GM23338 (cell line): ENCODE data around the gene OSER1. TPM values are rescaled to one million over a fixed set of nuclear protein-coding genes. Genes with fewer than 3 reads are reported as not detected.

Experiments
- ATAC-seq: fragments of 200-7000 bp; cut with Tn5 transposase; 3 replicates; pipeline ENCODE4 v1.9.1; 2020
- DNase-seq: peaks from one replicate; pipeline ENCODE4 v3.0.0-alpha.2; 2015; ENCODE audit warnings: low spot score
- H2AFZ ChIP-seq: fragments of 200-600 bp; sonication (generic); 2 replicates; pipeline ENCODE4 v1.8.0; 2016; ENCODE audit warnings: antibody characterized with exemption, mild to moderate bottlenecking, moderate library complexity
- H3F3A ChIP-seq: fragments of 200-600 bp; sonication (generic); replicated peaks from 2 replicates; pipeline ENCODE4 v1.8.0; 2017; ENCODE audit warnings: antibody characterized with exemption, mixed run types, low read depth
- H3K27ac ChIP-seq: fragments of 200-600 bp; sonication (generic); 2 replicates; pipeline ENCODE4 v1.6.1; 2016; ENCODE audit warnings: low read depth
- H3K27me3 ChIP-seq: fragments of 200-600 bp; sonication (generic); 2 replicates; pipeline ENCODE4 v1.8.0; 2016; ENCODE audit warnings: mild to moderate bottlenecking, mixed run types, moderate library complexity; ENCODE audit not compliant: insufficient read depth
- H3K36me3 ChIP-seq: fragments of 200-600 bp; sonication (generic); 2 replicates; pipeline ENCODE4 v1.8.0; 2016; ENCODE audit warnings: mild to moderate bottlenecking; ENCODE audit not compliant: insufficient read depth
- H3K4me1 ChIP-seq: fragments of 200-600 bp; sonication (generic); 2 replicates; pipeline ENCODE4 v1.8.0; 2016; ENCODE audit warnings: mild to moderate bottlenecking, moderate library complexity; ENCODE audit not compliant: insufficient read depth
- H3K4me2 ChIP-seq: fragments of 200-600 bp; sonication (generic); 2 replicates; pipeline ENCODE4 v1.7.1; 2017; ENCODE audit warnings: mixed run types
- H3K4me3 ChIP-seq: fragments of 200-600 bp; sonication (generic); 2 replicates; pipeline ENCODE4 v1.6.1; 2016; ENCODE audit warnings: mixed run types
- H3K79me2 ChIP-seq: fragments of 200-600 bp; sonication (generic); replicated peaks from 2 replicates; pipeline ENCODE4 v1.8.0; 2017; ENCODE audit warnings: mild to moderate bottlenecking; ENCODE audit not compliant: insufficient read depth
- H3K9me2 ChIP-seq: fragments of 200-600 bp; sonication (generic); 2 replicates; pipeline ENCODE4 v1.8.0; 2017; ENCODE audit not compliant: insufficient read depth
- H4K20me1 ChIP-seq: fragments of 200-600 bp; sonication (generic); replicated peaks from 2 replicates; pipeline ENCODE4 v1.8.0; 2017; ENCODE audit warnings: mild to moderate bottlenecking; ENCODE audit not compliant: insufficient read depth
- H3K27ac Mint-ChIP-seq: 2 replicates; pipeline ENCODE4 v1.8.0; 2020; ENCODE audit warnings: inconsistent platforms, mild to moderate bottlenecking, moderate library complexity, mixed read lengths
- H3K27me3 Mint-ChIP-seq: 3 replicates; pipeline ENCODE4 v1.8.0; 2022; ENCODE audit warnings: low read depth, mild to moderate bottlenecking, moderate library complexity, mixed read lengths, inconsistent platforms; ENCODE audit not compliant: insufficient read depth, poor library complexity
- H3K36me3 Mint-ChIP-seq: 3 replicates; pipeline ENCODE4 v1.8.0; 2021; ENCODE audit warnings: low read depth, mild to moderate bottlenecking, inconsistent platforms, moderate library complexity, mixed read lengths
- H3K4me1 Mint-ChIP-seq: 3 replicates; pipeline ENCODE4 v1.8.0; 2020; ENCODE audit warnings: mild to moderate bottlenecking, inconsistent platforms, mixed read lengths
- H3K4me3 Mint-ChIP-seq: 3 replicates; pipeline ENCODE4 v1.8.0; 2021; ENCODE audit warnings: moderate library complexity, mild to moderate bottlenecking, inconsistent platforms, mixed read lengths
- H3K9me3 Mint-ChIP-seq: 3 replicates; pipeline ENCODE4 v1.8.0; 2020; ENCODE audit warnings: moderate library complexity, mild to moderate bottlenecking, inconsistent platforms, mixed read lengths
- CREB1 ChIP-seq: fragments of 250-450 bp; sonication (Bioruptor Pico); IDR thresholded peaks from 2 replicates; pipeline ENCODE4 v1.5.0; 2020; ENCODE audit warnings: low read depth, mild to moderate bottlenecking, moderate library complexity
- EZH2 ChIP-seq: fragments of 200-600 bp; sonication (generic); IDR thresholded peaks from one replicate; pipeline ENCODE4 v1.8.0; 2017; ENCODE audit warnings: antibody characterized with exemption, mild to moderate bottlenecking, low read depth; ENCODE audit not compliant: unreplicated experiment
- EZH2phosphoT487 ChIP-seq: fragments of 200-600 bp; sonication (generic); IDR thresholded peaks from one replicate; pipeline ENCODE4 v1.8.1; 2018; ENCODE audit warnings: antibody characterized with exemption; ENCODE audit not compliant: unreplicated experiment
- JUNB ChIP-seq: IDR thresholded peaks from one replicate; pipeline ENCODE4 v1.6.1; 2016; ENCODE audit warnings: antibody characterized with exemption; ENCODE audit not compliant: unreplicated experiment
- NANOG ChIP-seq: IDR thresholded peaks from 2 replicates; pipeline ENCODE4 v1.6.1; 2016; ENCODE audit warnings: antibody characterized with exemption, borderline replicate concordance
- POLR2AphosphoS5 ChIP-seq: IDR thresholded peaks from 2 replicates; pipeline ENCODE4 v1.6.1; 2016; ENCODE audit warnings: antibody characterized with exemption, low read depth
- STAT1 ChIP-seq: IDR thresholded peaks from one replicate; pipeline ENCODE4 v1.6.1; 2016; ENCODE audit warnings: antibody characterized with exemption; ENCODE audit not compliant: unreplicated experiment
- ZNF114 ChIP-seq: fragments of 250-450 bp; sonication (Bioruptor Pico); IDR thresholded peaks from 2 replicates; pipeline ENCODE4 v1.5.0; 2020; ENCODE audit warnings: mild to moderate bottlenecking, moderate library complexity
- ZNF331 ChIP-seq: fragments of 250-450 bp; sonication (Bioruptor Pico); IDR thresholded peaks from 2 replicates; pipeline ENCODE4 v1.5.0; 2020; ENCODE audit warnings: low read depth, mild to moderate bottlenecking, moderate library complexity
- polyA plus RNA-seq: library from polyadenylated mRNA; unstranded; fragments of >200 nt; fragmentation: Nextera tagmentation; extraction: Ambion mirVana; gene quantifications from 2 replicates; pipeline ENCODE4 v1.2.1, GENCODE V29; 2016
- total RNA-seq: library from RNA; depleted of rRNA; stranded (reverse); fragments of >200 nt; shearing (Covaris generic); gene quantifications from 2 replicates; pipeline ENCODE4 v1.2.3, GENCODE V29; 2014
- TF ChIP-seq, protein P1 (sequence below), 2 experiments: fragments of 200-600 bp in 1 of 2; sonication (generic) in 1 of 2; conservative IDR thresholded peaks; 2 replicates each; pipeline versions ENCODE4 v1.5.1 to v1.6.1; 2016 to 2017; ENCODE audit warnings: antibody characterized with exemption in 2 of 2, low read depth in 2 of 2, mild to moderate bottlenecking in 2 of 2, moderate library complexity in 1 of 2
- TF ChIP-seq, protein P2 (sequence below): IDR thresholded peaks from 2 replicates; pipeline ENCODE4 v1.6.1; 2016; ENCODE audit warnings: antibody characterized with exemption
- TF ChIP-seq, protein P3 (sequence below): fragments of 250-450 bp; sonication (Bioruptor Pico); IDR thresholded peaks from 2 replicates; pipeline ENCODE4 v1.5.0; 2020; ENCODE audit warnings: mild to moderate bottlenecking, moderate library complexity
- TF ChIP-seq, protein P4 (sequence below): IDR thresholded peaks from one replicate; pipeline ENCODE4 v1.6.1; 2018; ENCODE audit warnings: antibody characterized with exemption; ENCODE audit not compliant: unreplicated experiment

OSER1 gene
- total and polyA plus RNA-seq, 2 experiments from 2014 or later, result 25.2 to 31.1 TPM

DNA sequence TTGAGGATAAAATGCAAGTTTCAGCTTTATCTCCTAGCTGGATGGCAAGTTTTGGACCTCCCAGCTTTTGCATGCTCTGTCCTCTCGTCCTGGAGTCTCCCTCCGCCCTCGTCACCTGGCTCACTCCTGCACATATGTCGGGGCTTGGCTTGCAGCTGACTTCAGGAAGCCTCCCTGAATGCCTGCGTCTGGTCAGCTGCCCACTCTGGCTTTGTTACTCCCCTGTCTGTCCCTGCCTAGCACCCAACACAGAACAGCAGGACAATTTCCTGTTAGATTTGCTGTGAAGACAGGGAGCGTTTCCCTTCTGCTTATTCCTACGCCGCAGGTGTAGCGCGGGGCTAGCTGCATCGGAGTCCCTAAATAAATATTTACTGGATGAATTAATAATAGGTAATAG lies 29.0 kb downstream of the OSER1 start (continued):
- TF ChIP-seq NANOG (no peak), JUNB (no peak)

DNA sequence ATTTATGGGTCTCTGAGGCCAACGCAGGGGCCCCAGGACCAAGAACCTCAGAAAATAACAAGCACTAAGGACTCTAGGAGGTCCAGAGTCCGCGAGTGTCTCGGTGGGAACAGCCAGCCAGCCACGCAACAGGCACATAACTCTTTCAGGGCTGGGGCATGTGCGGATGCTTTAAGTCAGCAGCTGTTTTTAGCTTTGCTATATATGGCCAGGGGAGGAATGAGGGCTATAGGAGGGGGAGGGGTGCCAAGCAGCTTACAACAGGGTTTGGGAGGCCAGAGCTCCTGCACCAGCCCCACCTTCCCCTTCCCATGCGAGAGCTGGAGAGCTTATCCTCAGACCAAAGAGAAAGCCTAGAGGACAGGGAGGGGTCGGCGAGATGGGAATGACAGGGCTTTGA lies 29.8 kb downstream of the OSER1 start:
- Histone ChIP-seq H3K27me3 (no peaks in the 10 kb centered on the region), H3K4me2 (no peak overlapping the region), H3K9me2 (no peaks in the 10 kb centered on the region), H3K79me2 (no peaks in the 10 kb centered on the region), H4K20me1 (no peaks in the 10 kb centered on the region), H3K4me1 (peaks cover 13% of the 10 kb centered on the region; the same call in 1 of the 2 replicates), H3K36me3 (no peaks in the 10 kb centered on the region), H3K4me3 (no peak overlapping the region), H2AFZ (peak overlapping the region; percentile 56; the same call in 1 of the 2 replicates), H3F3A (no peaks in the 10 kb centered on the region), H3K27ac (no peak overlapping the region)
- Mint-ChIP-seq H3K4me3 (no peak overlapping the region), H3K4me1 (peaks cover 14% of the 10 kb centered on the region), H3K9me3 (no peaks in the 10 kb centered on the region), H3K27ac (0 out of 2 replicates have a peak overlapping the region, but pooled peaks have one; percentile 46), H3K36me3 (no peaks in the 10 kb centered on the region; the same call in 2 of the 3 replicates), H3K27me3 (peaks cover 5% of the 10 kb centered on the region)
- DNase-seq (peak; percentile 45), ATAC-seq (peak; percentile 84)
- TF ChIP-seq, protein P1, sequence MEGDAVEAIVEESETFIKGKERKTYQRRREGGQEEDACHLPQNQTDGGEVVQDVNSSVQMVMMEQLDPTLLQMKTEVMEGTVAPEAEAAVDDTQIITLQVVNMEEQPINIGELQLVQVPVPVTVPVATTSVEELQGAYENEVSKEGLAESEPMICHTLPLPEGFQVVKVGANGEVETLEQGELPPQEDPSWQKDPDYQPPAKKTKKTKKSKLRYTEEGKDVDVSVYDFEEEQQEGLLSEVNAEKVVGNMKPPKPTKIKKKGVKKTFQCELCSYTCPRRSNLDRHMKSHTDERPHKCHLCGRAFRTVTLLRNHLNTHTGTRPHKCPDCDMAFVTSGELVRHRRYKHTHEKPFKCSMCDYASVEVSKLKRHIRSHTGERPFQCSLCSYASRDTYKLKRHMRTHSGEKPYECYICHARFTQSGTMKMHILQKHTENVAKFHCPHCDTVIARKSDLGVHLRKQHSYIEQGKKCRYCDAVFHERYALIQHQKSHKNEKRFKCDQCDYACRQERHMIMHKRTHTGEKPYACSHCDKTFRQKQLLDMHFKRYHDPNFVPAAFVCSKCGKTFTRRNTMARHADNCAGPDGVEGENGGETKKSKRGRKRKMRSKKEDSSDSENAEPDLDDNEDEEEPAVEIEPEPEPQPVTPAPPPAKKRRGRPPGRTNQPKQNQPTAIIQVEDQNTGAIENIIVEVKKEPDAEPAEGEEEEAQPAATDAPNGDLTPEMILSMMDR (conservative IDR thresholded peaks at IDR 0.05; ENCODE audit: low read depth in 2 of 2), result no peak
- TF ChIP-seq, protein P2, sequence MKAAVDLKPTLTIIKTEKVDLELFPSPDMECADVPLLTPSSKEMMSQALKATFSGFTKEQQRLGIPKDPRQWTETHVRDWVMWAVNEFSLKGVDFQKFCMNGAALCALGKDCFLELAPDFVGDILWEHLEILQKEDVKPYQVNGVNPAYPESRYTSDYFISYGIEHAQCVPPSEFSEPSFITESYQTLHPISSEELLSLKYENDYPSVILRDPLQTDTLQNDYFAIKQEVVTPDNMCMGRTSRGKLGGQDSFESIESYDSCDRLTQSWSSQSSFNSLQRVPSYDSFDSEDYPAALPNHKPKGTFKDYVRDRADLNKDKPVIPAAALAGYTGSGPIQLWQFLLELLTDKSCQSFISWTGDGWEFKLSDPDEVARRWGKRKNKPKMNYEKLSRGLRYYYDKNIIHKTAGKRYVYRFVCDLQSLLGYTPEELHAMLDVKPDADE, result no peak
- TF ChIP-seq JUNB (no peak), ZNF331 (CRISPR knock-in tag) (no peak), EZH2phosphoT487 (no peak), NANOG (no peak), ZNF114 (CRISPR knock-in tag) (no peak), STAT1 (no peak), POLR2AphosphoS5 (no peak), CREB1 (no peak), EZH2 (no peak)
- TF ChIP-seq, protein P3, sequence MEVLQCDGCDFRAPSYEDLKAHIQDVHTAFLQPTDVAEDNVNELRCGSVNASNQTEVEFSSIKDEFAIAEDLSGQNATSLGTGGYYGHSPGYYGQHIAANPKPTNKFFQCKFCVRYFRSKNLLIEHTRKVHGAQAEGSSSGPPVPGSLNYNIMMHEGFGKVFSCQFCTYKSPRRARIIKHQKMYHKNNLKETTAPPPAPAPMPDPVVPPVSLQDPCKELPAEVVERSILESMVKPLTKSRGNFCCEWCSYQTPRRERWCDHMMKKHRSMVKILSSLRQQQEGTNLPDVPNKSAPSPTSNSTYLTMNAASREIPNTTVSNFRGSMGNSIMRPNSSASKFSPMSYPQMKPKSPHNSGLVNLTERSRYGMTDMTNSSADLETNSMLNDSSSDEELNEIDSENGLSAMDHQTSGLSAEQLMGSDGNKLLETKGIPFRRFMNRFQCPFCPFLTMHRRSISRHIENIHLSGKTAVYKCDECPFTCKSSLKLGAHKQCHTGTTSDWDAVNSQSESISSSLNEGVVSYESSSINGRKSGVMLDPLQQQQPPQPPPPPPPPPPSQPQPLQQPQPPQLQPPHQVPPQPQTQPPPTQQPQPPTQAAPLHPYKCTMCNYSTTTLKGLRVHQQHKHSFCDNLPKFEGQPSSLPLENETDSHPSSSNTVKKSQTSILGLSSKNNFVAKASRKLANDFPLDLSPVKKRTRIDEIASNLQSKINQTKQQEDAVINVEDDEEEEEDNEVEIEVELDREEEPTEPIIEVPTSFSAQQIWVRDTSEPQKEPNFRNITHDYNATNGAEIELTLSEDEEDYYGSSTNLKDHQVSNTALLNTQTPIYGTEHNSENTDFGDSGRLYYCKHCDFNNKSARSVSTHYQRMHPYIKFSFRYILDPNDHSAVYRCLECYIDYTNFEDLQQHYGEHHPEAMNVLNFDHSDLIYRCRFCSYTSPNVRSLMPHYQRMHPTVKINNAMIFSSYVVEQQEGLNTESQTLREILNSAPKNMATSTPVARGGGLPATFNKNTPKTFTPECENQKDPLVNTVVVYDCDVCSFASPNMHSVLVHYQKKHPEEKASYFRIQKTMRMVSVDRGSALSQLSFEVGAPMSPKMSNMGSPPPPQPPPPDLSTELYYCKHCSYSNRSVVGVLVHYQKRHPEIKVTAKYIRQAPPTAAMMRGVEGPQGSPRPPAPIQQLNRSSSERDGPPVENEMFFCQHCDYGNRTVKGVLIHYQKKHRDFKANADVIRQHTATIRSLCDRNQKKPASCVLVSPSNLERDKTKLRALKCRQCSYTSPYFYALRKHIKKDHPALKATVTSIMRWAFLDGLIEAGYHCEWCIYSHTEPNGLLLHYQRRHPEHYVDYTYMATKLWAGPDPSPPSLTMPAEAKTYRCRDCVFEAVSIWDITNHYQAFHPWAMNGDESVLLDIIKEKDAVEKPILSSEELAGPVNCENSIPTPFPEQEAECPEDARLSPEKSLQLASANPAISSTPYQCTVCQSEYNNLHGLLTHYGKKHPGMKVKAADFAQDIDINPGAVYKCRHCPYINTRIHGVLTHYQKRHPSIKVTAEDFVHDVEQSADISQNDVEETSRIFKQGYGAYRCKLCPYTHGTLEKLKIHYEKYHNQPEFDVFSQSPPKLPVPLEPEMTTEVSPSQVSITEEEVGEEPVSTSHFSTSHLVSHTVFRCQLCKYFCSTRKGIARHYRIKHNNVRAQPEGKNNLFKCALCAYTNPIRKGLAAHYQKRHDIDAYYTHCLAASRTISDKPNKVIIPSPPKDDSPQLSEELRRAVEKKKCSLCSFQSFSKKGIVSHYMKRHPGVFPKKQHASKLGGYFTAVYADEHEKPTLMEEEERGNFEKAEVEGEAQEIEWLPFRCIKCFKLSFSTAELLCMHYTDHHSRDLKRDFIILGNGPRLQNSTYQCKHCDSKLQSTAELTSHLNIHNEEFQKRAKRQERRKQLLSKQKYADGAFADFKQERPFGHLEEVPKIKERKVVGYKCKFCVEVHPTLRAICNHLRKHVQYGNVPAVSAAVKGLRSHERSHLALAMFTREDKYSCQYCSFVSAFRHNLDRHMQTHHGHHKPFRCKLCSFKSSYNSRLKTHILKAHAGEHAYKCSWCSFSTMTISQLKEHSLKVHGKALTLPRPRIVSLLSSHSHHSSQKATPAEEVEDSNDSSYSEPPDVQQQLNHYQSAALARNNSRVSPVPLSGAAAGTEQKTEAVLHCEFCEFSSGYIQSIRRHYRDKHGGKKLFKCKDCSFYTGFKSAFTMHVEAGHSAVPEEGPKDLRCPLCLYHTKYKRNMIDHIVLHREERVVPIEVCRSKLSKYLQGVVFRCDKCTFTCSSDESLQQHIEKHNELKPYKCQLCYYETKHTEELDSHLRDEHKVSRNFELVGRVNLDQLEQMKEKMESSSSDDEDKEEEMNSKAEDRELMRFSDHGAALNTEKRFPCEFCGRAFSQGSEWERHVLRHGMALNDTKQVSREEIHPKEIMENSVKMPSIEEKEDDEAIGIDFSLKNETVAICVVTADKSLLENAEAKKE, result no peak
- TF ChIP-seq, protein P4, sequence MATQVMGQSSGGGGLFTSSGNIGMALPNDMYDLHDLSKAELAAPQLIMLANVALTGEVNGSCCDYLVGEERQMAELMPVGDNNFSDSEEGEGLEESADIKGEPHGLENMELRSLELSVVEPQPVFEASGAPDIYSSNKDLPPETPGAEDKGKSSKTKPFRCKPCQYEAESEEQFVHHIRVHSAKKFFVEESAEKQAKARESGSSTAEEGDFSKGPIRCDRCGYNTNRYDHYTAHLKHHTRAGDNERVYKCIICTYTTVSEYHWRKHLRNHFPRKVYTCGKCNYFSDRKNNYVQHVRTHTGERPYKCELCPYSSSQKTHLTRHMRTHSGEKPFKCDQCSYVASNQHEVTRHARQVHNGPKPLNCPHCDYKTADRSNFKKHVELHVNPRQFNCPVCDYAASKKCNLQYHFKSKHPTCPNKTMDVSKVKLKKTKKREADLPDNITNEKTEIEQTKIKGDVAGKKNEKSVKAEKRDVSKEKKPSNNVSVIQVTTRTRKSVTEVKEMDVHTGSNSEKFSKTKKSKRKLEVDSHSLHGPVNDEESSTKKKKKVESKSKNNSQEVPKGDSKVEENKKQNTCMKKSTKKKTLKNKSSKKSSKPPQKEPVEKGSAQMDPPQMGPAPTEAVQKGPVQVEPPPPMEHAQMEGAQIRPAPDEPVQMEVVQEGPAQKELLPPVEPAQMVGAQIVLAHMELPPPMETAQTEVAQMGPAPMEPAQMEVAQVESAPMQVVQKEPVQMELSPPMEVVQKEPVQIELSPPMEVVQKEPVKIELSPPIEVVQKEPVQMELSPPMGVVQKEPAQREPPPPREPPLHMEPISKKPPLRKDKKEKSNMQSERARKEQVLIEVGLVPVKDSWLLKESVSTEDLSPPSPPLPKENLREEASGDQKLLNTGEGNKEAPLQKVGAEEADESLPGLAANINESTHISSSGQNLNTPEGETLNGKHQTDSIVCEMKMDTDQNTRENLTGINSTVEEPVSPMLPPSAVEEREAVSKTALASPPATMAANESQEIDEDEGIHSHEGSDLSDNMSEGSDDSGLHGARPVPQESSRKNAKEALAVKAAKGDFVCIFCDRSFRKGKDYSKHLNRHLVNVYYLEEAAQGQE, result no peak
